ENCODE data around the gene PLEKHF1.
A peak's percentile ranks its signal among the peaks of the same experiment; 100 is the strongest.

The PLEKHF1 gene

DNA sequence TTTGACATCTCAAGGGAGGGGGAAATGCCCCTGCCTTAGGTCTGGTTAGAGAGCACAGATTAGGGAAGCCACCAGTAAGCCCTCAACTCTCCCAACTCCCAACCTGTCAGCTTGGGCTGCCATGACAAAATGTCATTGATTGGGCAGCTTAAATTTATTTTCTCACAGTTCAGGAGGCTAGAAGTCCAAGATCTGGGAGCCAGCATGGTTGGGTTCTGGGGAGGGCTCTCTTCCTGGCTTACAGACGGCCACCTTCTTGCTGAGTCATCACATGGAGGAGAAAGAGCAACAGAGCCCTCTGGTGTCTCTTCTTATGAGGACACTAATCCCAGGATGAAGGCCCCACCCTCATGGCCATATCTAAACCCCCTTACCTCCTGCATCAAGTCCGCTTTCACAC, 25.6 kb downstream of the PLEKHF1 start:
- H3K4me1 ChIP-seq (ENCODE audit: control insufficient read depth, insufficient read depth, low read length), result no peaks in the 10 kb centered on the region
- no peak overlapping the region for H3K4me3 ChIP-seq (ENCODE audit: insufficient read depth, low read depth, low read length)
- no peak overlapping the region for H3K27ac ChIP-seq (ENCODE audit: insufficient read depth, low read depth, low read length, poor library complexity, severe bottlenecking)
- H3K27me3 ChIP-seq (ENCODE audit: control insufficient read depth, insufficient read depth, low read length, poor library complexity, severe bottlenecking), result no peaks in the 10 kb centered on the region
- H3K9me3 ChIP-seq (ENCODE audit: control insufficient read depth, low read length), result no peaks in the 10 kb centered on the region
- H3K36me3 ChIP-seq (ENCODE audit: control insufficient read depth, insufficient read depth, low read length), result no peaks in the 10 kb centered on the region
- WGBS, 2 experiments, result 54 to 73% methylated on average over 2 of the region's 2 CpGs

DNA sequence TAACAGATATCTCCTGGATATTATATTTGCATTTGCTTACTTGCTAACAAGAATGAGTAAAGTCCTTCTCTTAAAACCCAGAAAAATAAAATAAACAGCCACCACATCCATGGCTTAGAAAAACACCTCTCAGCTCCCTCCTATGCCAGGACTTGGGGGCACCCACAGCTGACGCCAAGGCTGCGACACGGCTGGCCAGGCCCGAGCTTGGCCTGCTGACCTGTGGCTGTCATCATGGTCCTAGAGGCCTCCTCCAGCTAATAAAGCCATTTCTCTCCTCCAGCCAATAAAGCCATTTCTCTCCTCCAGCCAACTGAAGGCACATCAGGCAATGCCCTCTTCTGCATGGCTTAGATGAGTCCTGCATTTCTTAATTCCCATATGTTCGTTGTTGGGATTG, 28.9 kb downstream of the PLEKHF1 start:
- no peaks in the 10 kb centered on the region for H3K4me1 ChIP-seq (ENCODE audit: control insufficient read depth, insufficient read depth, low read length)
- WGBS, 2 experiments, result 86 to 95% methylated on average over 5 of the region's 5 CpGs

DNA sequence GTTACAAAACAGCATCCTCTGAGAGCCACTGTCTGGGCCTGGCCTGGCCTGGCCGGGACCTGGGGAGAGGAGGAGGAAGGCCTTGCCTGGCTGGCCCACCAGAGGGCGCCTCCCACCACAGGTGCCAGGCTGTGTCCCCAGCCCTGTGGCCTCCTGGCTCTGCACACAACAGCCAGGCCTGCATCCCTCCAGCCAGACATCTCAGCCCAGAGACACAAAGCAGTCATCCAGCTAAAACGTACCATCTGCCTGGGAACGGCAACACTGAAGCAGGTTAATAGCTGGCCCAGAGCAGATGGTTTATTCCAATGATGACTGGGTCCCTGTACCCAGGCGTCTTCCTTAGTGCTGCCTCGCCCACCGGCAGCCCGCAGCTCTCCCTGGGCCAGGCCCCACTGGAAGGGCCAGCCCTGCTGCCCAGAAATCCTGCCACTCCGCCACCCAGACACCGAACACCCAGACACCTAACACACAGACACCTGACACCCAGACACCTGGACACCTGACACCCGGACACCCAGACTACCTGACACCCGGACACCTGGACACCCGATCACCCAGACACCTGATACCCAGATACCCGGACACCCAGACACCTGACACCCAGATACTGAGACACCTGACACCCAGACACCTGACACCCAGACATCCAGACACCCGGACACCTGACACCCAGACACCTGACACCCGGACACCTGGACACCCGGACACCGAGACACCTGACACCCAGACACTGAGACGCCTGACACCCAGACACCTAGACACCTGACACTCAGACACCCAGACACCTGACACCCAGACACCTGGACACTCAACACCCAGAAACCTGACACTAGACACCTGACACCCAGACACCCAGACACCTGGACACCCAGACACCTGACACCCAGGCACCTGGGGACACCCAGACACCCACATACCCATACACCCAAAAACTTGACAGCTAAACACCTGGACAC, 29.7 kb downstream of the PLEKHF1 start:
- Histone ChIP-seq H3K27me3 (ENCODE audit: control insufficient read depth, insufficient read depth, low read length, poor library complexity, severe bottlenecking) (no peaks in the 10 kb centered on the region), H3K9me3 (ENCODE audit: control insufficient read depth, low read length) (no peaks in the 10 kb centered on the region), H3K4me3 (ENCODE audit: insufficient read depth, low read depth, low read length) (no peak overlapping the region), H3K4me1 (ENCODE audit: control insufficient read depth, insufficient read depth, low read length) (no peaks in the 10 kb centered on the region), H3K36me3 (ENCODE audit: control insufficient read depth, insufficient read depth, low read length) (no peaks in the 10 kb centered on the region), H3K27ac (ENCODE audit: insufficient read depth, low read depth, low read length, poor library complexity, severe bottlenecking) (no peak overlapping the region)
- WGBS, 2 experiments, result 77 to 78% methylated on average over 19 of the region's 19 CpGs

More for the DNA sequence above, 28.9 kb downstream of the PLEKHF1 start:
- H3K4me3 ChIP-seq (ENCODE audit: insufficient read depth, low read depth, low read length), result no peak overlapping the region
- H3K9me3 ChIP-seq (ENCODE audit: control insufficient read depth, low read length), result no peaks in the 10 kb centered on the region
- no peaks in the 10 kb centered on the region for H3K27me3 ChIP-seq (ENCODE audit: control insufficient read depth, insufficient read depth, low read length, poor library complexity, severe bottlenecking)
- no peak overlapping the region for H3K27ac ChIP-seq (ENCODE audit: insufficient read depth, low read depth, low read length, poor library complexity, severe bottlenecking)
- H3K36me3 ChIP-seq (ENCODE audit: control insufficient read depth, insufficient read depth, low read length), result no peaks in the 10 kb centered on the region

DNA sequence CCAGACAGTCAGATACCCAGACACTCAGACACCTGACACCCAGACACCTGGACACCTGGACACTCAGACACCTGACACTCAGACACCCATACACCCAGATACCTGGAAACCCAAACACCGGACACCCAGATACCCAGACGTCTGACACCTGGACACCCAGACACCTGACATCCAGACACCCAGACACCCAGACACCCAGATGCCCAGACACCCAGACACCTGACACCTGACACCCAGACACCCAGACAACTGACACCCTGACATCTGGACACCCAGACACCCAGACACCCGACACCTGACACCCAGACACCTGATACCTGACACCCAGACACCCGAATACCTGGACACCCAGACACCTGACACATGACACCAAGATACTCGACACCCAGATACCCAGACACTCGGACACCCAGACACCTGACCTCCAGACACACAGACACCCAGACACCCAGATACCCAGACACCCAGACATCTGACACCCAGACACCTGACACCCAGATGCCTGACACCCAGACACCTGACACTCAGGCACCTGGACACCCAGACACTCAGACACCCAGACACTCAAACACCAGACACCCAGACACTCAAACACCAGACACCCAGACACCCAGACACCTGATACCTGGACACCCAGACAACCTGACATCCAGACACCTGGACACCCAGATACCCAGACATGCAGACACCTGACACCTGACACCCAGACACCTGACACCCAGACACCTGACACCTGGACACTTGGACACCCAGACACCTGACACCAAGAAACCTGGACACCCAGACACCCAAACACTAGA, 30.7 kb downstream of the PLEKHF1 start:
- Histone ChIP-seq H3K27me3 (ENCODE audit: control insufficient read depth, insufficient read depth, low read length, poor library complexity, severe bottlenecking) (no peaks in the 10 kb centered on the region), H3K36me3 (ENCODE audit: control insufficient read depth, insufficient read depth, low read length) (no peaks in the 10 kb centered on the region)
- WGBS, 2 experiments, result 85 to 90% methylated on average over 6 of the region's 6 CpGs

DNA sequence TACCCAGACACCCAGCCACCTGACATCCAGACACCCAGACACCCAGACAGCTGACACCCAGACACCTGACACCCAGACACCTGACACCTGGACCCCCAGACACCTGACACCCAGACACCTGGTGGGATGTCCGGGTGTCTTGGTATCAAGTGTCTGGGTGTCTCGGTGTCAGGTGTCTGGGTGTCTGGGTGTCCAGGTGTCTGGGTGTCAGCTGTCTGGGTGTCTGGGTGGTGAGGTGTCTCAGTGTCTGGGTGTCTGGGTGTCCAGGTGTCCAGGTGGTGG, 31.2 kb downstream of the PLEKHF1 start:
- H3K4me1 ChIP-seq (ENCODE audit: control insufficient read depth, insufficient read depth, low read length), result no peaks in the 10 kb centered on the region
- no peak overlapping the region for H3K27ac ChIP-seq (ENCODE audit: insufficient read depth, low read depth, low read length, poor library complexity, severe bottlenecking)
- H3K9me3 ChIP-seq (ENCODE audit: control insufficient read depth, low read length), result no peaks in the 10 kb centered on the region
- no peaks in the 10 kb centered on the region for H3K27me3 ChIP-seq (ENCODE audit: control insufficient read depth, insufficient read depth, low read length, poor library complexity, severe bottlenecking)
- H3K4me3 ChIP-seq (ENCODE audit: insufficient read depth, low read depth, low read length), result no peak overlapping the region
- no peaks in the 10 kb centered on the region for H3K36me3 ChIP-seq (ENCODE audit: control insufficient read depth, insufficient read depth, low read length)
- 92 to 96% methylated on average over 2 of the region's 2 CpGs for WGBS, 2 experiments

More for the DNA sequence above, 30.7 kb downstream of the PLEKHF1 start:
- Histone ChIP-seq H3K9me3 (ENCODE audit: control insufficient read depth, low read length) (no peaks in the 10 kb centered on the region), H3K27ac (ENCODE audit: insufficient read depth, low read depth, low read length, poor library complexity, severe bottlenecking) (no peak overlapping the region), H3K4me1 (ENCODE audit: control insufficient read depth, insufficient read depth, low read length) (no peaks in the 10 kb centered on the region), H3K4me3 (ENCODE audit: insufficient read depth, low read depth, low read length) (no peak overlapping the region)

DNA sequence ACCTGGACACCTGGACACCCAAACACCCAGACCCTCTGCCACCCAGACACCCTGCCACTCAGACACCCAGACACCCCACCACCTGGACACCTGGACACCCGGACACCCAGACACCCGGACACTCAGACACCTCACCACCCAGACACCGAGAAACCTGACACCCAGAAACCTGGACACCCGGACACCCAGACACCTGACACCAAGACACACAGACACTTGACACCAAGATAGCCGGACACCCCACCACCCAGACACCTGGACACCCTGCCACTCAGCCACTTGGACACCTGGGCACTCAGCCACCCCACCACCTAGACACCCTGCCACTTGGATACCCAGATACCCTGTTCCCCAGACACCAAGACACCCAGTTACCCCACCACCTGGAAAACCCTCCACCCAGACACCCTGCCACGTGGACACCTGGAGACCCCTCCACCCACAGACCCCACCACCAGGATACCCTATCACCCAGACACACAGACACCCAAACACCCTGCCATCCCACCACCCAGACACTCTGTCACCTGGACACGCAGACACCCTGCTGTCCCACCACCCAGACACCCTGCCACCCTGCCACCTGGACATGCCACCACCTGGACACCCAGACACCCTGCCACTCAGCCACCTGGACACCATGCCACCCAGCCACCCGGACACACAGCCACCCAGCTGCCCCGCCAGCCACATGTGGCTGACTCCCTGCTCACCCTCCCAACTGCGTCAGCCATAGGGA, 32.4 kb downstream of the PLEKHF1 start:
- Histone ChIP-seq H3K36me3 (ENCODE audit: control insufficient read depth, insufficient read depth, low read length) (peaks cover 5% of the 10 kb centered on the region), H3K27ac (ENCODE audit: insufficient read depth, low read depth, low read length, poor library complexity, severe bottlenecking) (no peak overlapping the region), H3K4me1 (ENCODE audit: control insufficient read depth, insufficient read depth, low read length) (no peaks in the 10 kb centered on the region), H3K27me3 (ENCODE audit: control insufficient read depth, insufficient read depth, low read length, poor library complexity, severe bottlenecking) (no peaks in the 10 kb centered on the region), H3K9me3 (ENCODE audit: control insufficient read depth, low read length) (no peaks in the 10 kb centered on the region), H3K4me3 (ENCODE audit: insufficient read depth, low read depth, low read length) (no peak overlapping the region)
- 89% methylated on average over 10 of the region's 10 CpGs for WGBS, 2 experiments

DNA sequence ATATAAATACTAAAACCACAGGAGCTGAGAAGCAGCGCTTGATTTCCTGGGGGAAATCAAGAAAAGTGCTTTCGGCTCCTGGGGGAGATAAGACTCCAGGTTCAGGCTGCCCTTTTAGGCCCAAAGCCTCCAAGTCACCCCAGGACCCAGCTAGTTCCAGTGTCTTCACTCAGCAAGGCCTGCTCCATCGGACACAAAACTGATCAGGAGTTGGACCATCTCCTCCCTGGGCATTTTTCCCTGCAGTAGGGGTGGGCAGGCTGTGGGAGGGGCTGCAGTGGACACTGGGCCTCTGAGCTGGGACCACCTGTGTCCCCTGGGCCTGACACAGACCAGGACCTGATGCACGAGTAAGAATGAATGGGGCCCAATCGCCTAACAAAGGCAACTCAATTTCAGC, 34.6 kb downstream of the PLEKHF1 start:
- Histone ChIP-seq H3K36me3 (ENCODE audit: control insufficient read depth, insufficient read depth, low read length) (peaks cover 5% of the 10 kb centered on the region), H3K4me3 (ENCODE audit: insufficient read depth, low read depth, low read length) (no peak overlapping the region), H3K9me3 (ENCODE audit: control insufficient read depth, low read length) (no peaks in the 10 kb centered on the region), H3K4me1 (ENCODE audit: control insufficient read depth, insufficient read depth, low read length) (no peaks in the 10 kb centered on the region), H3K27ac (ENCODE audit: insufficient read depth, low read depth, low read length, poor library complexity, severe bottlenecking) (peak overlapping the region; percentile 44), H3K27me3 (ENCODE audit: control insufficient read depth, insufficient read depth, low read length, poor library complexity, severe bottlenecking) (no peaks in the 10 kb centered on the region)
- 85 to 87% methylated on average over 5 of the region's 5 CpGs for WGBS, 2 experiments

DNA sequence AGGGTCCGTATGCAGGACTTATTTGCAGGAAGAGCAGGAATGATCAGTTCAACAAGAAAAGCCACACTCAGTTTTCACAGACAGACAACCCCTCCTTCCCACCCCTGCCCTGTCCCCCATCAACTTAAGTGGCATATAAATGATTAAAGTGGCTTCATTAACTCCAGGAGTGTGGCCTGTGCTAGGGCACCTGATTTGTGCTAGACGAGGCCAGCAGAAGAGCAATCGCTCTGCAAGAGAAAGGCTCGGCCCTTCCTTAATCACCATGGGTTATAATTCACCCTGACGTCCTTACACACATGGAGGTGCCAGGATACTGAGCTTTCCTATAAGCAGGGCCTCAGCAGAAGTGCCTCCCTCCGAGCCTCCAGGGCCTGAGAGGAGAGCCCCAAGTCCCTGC, 35.2 kb downstream of the PLEKHF1 start:
- WGBS, 2 experiments, result 91 to 92% methylated on average over 6 of the region's 6 CpGs
- Histone ChIP-seq H3K4me1 (ENCODE audit: control insufficient read depth, insufficient read depth, low read length) (no peaks in the 10 kb centered on the region), H3K4me3 (ENCODE audit: insufficient read depth, low read depth, low read length) (no peak overlapping the region), H3K9me3 (ENCODE audit: control insufficient read depth, low read length) (no peaks in the 10 kb centered on the region), H3K27me3 (ENCODE audit: control insufficient read depth, insufficient read depth, low read length, poor library complexity, severe bottlenecking) (no peaks in the 10 kb centered on the region), H3K27ac (ENCODE audit: insufficient read depth, low read depth, low read length, poor library complexity, severe bottlenecking) (no peak overlapping the region), H3K36me3 (ENCODE audit: control insufficient read depth, insufficient read depth, low read length) (peaks cover 5% of the 10 kb centered on the region)

DNA sequence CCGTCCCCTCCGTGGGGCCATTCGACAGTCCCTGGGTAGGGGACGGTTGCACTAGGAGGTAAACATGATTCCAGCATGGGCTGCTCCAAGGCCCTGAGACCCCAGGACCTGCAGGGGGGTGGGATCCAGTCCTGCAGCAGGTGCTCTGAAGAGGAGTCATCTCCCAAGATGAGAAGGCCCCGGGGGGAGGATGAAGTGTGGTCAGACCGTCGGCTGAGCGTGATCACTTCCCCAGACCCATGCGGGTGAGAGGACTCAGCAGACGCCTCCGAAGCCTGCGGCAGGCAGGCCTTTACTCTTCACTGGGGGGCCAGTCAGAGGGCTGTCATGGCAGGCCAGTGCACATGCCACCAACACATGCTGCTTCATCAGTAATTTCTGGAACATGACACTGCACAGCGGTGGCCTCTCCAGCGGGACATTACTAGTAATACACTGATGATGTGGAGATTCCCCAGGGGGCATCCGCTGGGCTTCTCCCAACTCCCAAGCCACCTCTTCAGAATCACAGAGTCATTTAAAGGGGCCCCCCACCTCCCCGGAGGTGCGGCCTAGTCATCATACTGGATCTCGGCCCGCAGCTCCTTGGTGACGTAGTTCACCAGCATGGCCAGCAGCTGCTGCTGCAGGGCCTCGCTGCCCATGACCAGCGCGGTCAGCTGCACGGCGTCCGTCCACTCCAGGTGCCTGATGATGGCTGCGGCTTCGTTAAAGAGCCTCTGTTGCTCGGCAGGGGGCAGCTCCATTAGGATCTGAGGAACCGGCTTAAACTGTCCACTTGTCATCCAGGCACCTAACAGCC, 37.1 kb downstream of the PLEKHF1 start:
- 90 to 93% methylated on average over 30 of the region's 30 CpGs for WGBS, 2 experiments
- no peak overlapping the region for H3K27ac ChIP-seq (ENCODE audit: insufficient read depth, low read depth, low read length, poor library complexity, severe bottlenecking)
- no peaks in the 10 kb centered on the region for H3K9me3 ChIP-seq (ENCODE audit: control insufficient read depth, low read length)
- H3K36me3 ChIP-seq (ENCODE audit: control insufficient read depth, insufficient read depth, low read length), result peaks cover 5% of the 10 kb centered on the region
- H3K27me3 ChIP-seq (ENCODE audit: control insufficient read depth, insufficient read depth, low read length, poor library complexity, severe bottlenecking), result no peaks in the 10 kb centered on the region
- H3K4me3 ChIP-seq (ENCODE audit: insufficient read depth, low read depth, low read length), result no peak overlapping the region
- H3K4me1 ChIP-seq (ENCODE audit: control insufficient read depth, insufficient read depth, low read length), result no peaks in the 10 kb centered on the region
